ENCODE data around the gene LOXL1. TPM values are rescaled to one million over a fixed set of nuclear protein-coding genes. Genes with fewer than 3 reads are reported as not detected.
"Not testable (repeated sequence)": the region's sequence is repeated elsewhere in the genome, so short reads cannot be mapped to it uniquely, and the experiment has no call there.

LOXL1 gene
- total RNA-seq, 2 experiments from 2014 or later: 1.6 to 2.8 TPM

GRCh38 chr15:73936588-73937290 is 10.5 kb downstream of the LOXL1 start:
- ChIA-PET CTCF (interaction anchor here (1.2 to 3.6 kb wide), 4 partner anchors 9 to 36 kb away, joined by 3 to 22 read pairs (median 8); no protein-coding TSS in a partner anchor), POLR2A (no interaction called here)
- intact Hi-C loops (cut with micrococcal nuclease): no loop called here
- Mint-ChIP-seq H3K9me3 (no peaks in the 10 kb centered on the region), H3K36me3 (ENCODE audit: low read depth) (no peaks in the 10 kb centered on the region), H3K27ac (no peak overlapping the region), H3K4me1 (ENCODE audit: low read depth) (peaks cover 4% of the 10 kb centered on the region), H3K27me3 (peaks cover 2% of the 10 kb centered on the region), H3K4me3 (no peak overlapping the region)
- DNase-seq (no peak), ATAC-seq (no peak)
- TF ChIP-seq CTCF (IDR thresholded peaks at IDR 0.05): no peak

GRCh38 chr15:73937296-73937695 is 11.0 kb downstream of the LOXL1 start:
- Mint-ChIP-seq H3K9me3 (no peaks in the 10 kb centered on the region), H3K4me1 (ENCODE audit: low read depth) (peaks cover 10% of the 10 kb centered on the region), H3K27me3 (peaks cover 2% of the 10 kb centered on the region), H3K4me3 (no peak overlapping the region), H3K27ac (no peak overlapping the region), H3K36me3 (ENCODE audit: low read depth) (no peaks in the 10 kb centered on the region)
- DNase-seq (no peak), ATAC-seq (no peak)
- intact Hi-C loops (cut with micrococcal nuclease): no loop called here
- TF ChIP-seq CTCF (IDR thresholded peaks at IDR 0.05): no peak
- ChIA-PET POLR2A (no interaction called here), CTCF (interaction anchor here (1.2 to 3.6 kb wide), 3 partner anchors 10 to 27 kb away, joined by 3 to 22 read pairs (median 4); no protein-coding TSS in a partner anchor)

GRCh38 chr15:73937726-73938125 is 11.5 kb downstream of the LOXL1 start:
- peaks cover 2% of the 10 kb centered on the region for H3K27me3 Mint-ChIP-seq
- H3K4me1 Mint-ChIP-seq (ENCODE audit: low read depth): peaks cover 14% of the 10 kb centered on the region
- H3K4me3 Mint-ChIP-seq: no peak overlapping the region
- POLR2A ChIA-PET: no interaction called here
- no peak overlapping the region for H3K27ac Mint-ChIP-seq
- ATAC-seq: no peak
- DNase-seq: no peak
- intact Hi-C loops (cut with micrococcal nuclease): no loop called here
- CTCF ChIA-PET: interaction anchor here (3.6 kb wide), 1 partner anchor 10 kb away, joined by 22 read pairs; no protein-coding TSS in a partner anchor
- no peak for TF ChIP-seq CTCF (IDR thresholded peaks at IDR 0.05)
- H3K36me3 Mint-ChIP-seq (ENCODE audit: low read depth): no peaks in the 10 kb centered on the region
- no peaks in the 10 kb centered on the region for H3K9me3 Mint-ChIP-seq

- H3K27me3 Mint-ChIP-seq; DNase-seq; H3K4me3 Mint-ChIP-seq; intact Hi-C loops (cut with micrococcal nuclease); ATAC-seq; H3K9me3 Mint-ChIP-seq; H3K36me3 Mint-ChIP-seq (ENCODE audit: low read depth); H3K27ac Mint-ChIP-seq: not testable (repeated sequence)
- H3K4me1 Mint-ChIP-seq (ENCODE audit: low read depth): peaks cover 15% of the 10 kb centered on the region
- CTCF ChIA-PET: interaction anchor here (0.6 to 3.6 kb wide), 2 partner anchors 11 to 13 kb away, joined by 3 to 22 read pairs; no protein-coding TSS in a partner anchor
- POLR2A ChIA-PET: interaction anchor here (1.0 kb wide), 1 partner anchor 11 kb away, joined by 3 read pairs; no protein-coding TSS in a partner anchor
Observed at GRCh38 chr15:73938516-73938915, 12.3 kb downstream of the LOXL1 start.

DNA sequence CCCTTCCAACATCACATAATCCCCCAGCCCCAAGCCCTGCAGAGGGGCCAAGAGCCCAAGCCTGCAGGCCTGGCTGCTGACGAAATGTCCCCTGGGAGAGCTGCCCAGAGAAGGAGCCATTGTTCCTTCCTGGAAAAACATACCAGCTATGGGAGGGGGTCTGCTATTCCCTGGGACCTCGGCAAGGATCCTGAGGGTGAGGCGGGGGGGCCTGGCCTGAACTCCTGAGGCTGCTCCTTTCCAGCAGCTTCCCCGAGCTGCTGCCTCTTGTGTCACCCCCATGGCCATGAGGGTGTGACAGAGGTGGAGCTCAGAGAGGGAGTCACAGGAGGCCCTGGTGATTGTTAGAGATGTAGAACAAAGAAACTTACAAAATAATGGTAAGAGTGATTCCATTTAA is 12.9 kb downstream of the LOXL1 start:
- intact Hi-C loops (cut with micrococcal nuclease): no loop called here
- ATAC-seq: no peak

More for the DNA sequence above, 12.9 kb downstream of the LOXL1 start:
- no peak for TF ChIP-seq CTCF (IDR thresholded peaks at IDR 0.05)
- no peaks in the 10 kb centered on the region for H3K36me3 Mint-ChIP-seq (ENCODE audit: low read depth)
- peaks cover 15% of the 10 kb centered on the region for H3K4me1 Mint-ChIP-seq (ENCODE audit: low read depth)
- CTCF ChIA-PET: interaction anchor here (0.6 to 3.6 kb wide), 3 partner anchors 11 to 25 kb away, joined by 3 to 22 read pairs (median 5); no protein-coding TSS in a partner anchor
- H3K4me3 Mint-ChIP-seq: no peak overlapping the region
- POLR2A ChIA-PET: interaction anchor here (1.0 kb wide), 1 partner anchor 10 kb away, joined by 3 read pairs; no protein-coding TSS in a partner anchor
- DNase-seq: no peak
- no peaks in the 10 kb centered on the region for H3K9me3 Mint-ChIP-seq
- H3K27ac Mint-ChIP-seq: no peak overlapping the region
- H3K27me3 Mint-ChIP-seq: peaks cover 2% of the 10 kb centered on the region
